Cardiac fibroblast (primary cell): Measurements from ENCODE around the gene STEAP3.

ENCODE experiments used
- DNase-seq, 2 donors: peaks; one replicate each; pipeline versions ENCODE4 v3.0.0 to v3.0.0-alpha.2; 2010; ENCODE audit warnings: low read depth in 2 of 2
- H3K4me3 ChIP-seq, 2 donors: replicated peaks in 1 of 2; 1 replicate in 1 of 2; 2 replicates in 1 of 2; pipeline ENCODE4 v1.5.1; 2011; ENCODE audit warnings: low read depth in 2 of 2, low read length in 2 of 2, mild to moderate bottlenecking in 2 of 2, moderate library complexity in 1 of 2
- CTCF ChIP-seq: IDR thresholded peaks from one replicate; pipeline ENCODE4 v1.5.1; 2011; ENCODE audit warnings: low read depth, mild to moderate bottlenecking, low read length, inconsistent platforms

STEAP3 gene

GRCh38 chr2:119249311-119249710 is 25.7 kb downstream of the STEAP3 start:
- TF ChIP-seq CTCF, result no peak
- no peak overlapping the region for H3K4me3 ChIP-seq
- no peak for DNase-seq

GRCh38 chr2:119249855-119250717 is 26.5 kb downstream of the STEAP3 start:
- peak in 1 of 2 donors; percentile 13 for DNase-seq
- no peak for TF ChIP-seq CTCF
- H3K4me3 ChIP-seq, result no peak overlapping the region

GRCh38 chr2:119250718-119251290 is 27.2 kb downstream of the STEAP3 start:
- no peak overlapping the region for H3K4me3 ChIP-seq
- no peak for DNase-seq
- no peak for TF ChIP-seq CTCF

GRCh38 chr2:119251652-119252051 is 28.0 kb downstream of the STEAP3 start:
- no peak for TF ChIP-seq CTCF
- H3K4me3 ChIP-seq, result no peak overlapping the region
- DNase-seq, result no peak

GRCh38 chr2:119252186-119253113 is 28.8 kb downstream of the STEAP3 start:
- no peak overlapping the region for H3K4me3 ChIP-seq
- TF ChIP-seq CTCF, result no peak
- peak; percentile 87 to 98 for DNase-seq

GRCh38 chr2:119253114-119253702 is 29.6 kb downstream of the STEAP3 start:
- no peak for TF ChIP-seq CTCF
- DNase-seq, result peak; percentile 60 to 82
- H3K4me3 ChIP-seq, result no peak overlapping the region
